ENCODE measurements around the gene FAM174C.

DNA sequence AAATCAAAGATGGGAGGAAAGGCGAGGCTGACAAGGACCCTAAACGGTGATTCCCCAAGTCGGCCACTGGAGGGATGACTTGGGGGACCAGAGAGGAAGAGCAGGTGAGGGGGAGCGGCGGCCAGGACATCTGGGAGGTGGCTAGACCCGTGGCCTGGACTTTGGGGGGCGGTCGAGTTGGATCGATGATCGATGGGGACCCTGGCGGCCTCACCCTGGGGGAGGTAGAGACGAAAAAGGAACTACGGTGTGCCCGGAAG, 13.9 kb upstream of the FAM174C start:
- TF ChIP-seq, protein P1, sequence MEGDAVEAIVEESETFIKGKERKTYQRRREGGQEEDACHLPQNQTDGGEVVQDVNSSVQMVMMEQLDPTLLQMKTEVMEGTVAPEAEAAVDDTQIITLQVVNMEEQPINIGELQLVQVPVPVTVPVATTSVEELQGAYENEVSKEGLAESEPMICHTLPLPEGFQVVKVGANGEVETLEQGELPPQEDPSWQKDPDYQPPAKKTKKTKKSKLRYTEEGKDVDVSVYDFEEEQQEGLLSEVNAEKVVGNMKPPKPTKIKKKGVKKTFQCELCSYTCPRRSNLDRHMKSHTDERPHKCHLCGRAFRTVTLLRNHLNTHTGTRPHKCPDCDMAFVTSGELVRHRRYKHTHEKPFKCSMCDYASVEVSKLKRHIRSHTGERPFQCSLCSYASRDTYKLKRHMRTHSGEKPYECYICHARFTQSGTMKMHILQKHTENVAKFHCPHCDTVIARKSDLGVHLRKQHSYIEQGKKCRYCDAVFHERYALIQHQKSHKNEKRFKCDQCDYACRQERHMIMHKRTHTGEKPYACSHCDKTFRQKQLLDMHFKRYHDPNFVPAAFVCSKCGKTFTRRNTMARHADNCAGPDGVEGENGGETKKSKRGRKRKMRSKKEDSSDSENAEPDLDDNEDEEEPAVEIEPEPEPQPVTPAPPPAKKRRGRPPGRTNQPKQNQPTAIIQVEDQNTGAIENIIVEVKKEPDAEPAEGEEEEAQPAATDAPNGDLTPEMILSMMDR (IDR thresholded peaks at IDR 0.05) = no peak
- TF ChIP-seq EP300 (IDR thresholded peaks at IDR 0.05) = no peak
- TF ChIP-seq POLR2A (IDR thresholded peaks at IDR 0.05) = no peak
